Endometrium (tissue), 2 donors: ENCODE results near the gene GTF2H4.

Experiments
- FAIRE-seq: peaks from 2 replicates; lab custom pipeline; 2012; peaks lifted over from hg19 to GRCh38; lab: Jason Lieb, UNC
- donor health status: control.
- donor health status: control.

GTF2H4 gene

GRCh38 chr6:30957716-30958115, 49.7 kb downstream of the GTF2H4 start:
- FAIRE-seq: no peak

- no peak for FAIRE-seq
Observed at GRCh38 chr6:30960907-30961673, 53.1 kb downstream of the GTF2H4 start.

- FAIRE-seq: no peak
Observed at GRCh38 chr6:30962716-30963115, 54.7 kb downstream of the GTF2H4 start.

- FAIRE-seq: no peak
Observed at GRCh38 chr6:30963641-30964040, 55.6 kb downstream of the GTF2H4 start.
